Transverse colon (tissue), 4 donors: Measurements from ENCODE around the gene ID3.

Experiments used
- EP300 ChIP-seq: sonication (generic); formaldehyde crosslinking; IDR thresholded peaks from one replicate; pipeline ENCODE4 v1.6.1; 2017; ENCODE audit warnings: antibody characterized with exemption, low read depth
- POLR2A ChIP-seq: fragments of 450-650 bp; IDR thresholded peaks from one replicate; pipeline ENCODE4 v1.6.1; 2016; ENCODE audit warnings: antibody characterized with exemption, mild to moderate bottlenecking, moderate library complexity
- POLR2AphosphoS5 ChIP-seq, 3 donors: sonication (generic); formaldehyde crosslinking; IDR thresholded peaks; one replicate each; pipeline ENCODE4 v1.6.1; 2016; ENCODE audit warnings: antibody characterized with exemption in 3 of 3
- TF ChIP-seq, protein P1 (sequence below), 5 experiments: fragments of 200-600 bp in 3 of 5; fragments of 450-650 bp in 2 of 5; sonication (generic) in 3 of 5; IDR thresholded peaks; 1 replicate in 2 of 5; 2 replicates in 3 of 5; pipeline ENCODE4 v1.5.1; 2016 to 2017; ENCODE audit warnings: antibody characterized with exemption in 5 of 5, inconsistent platforms in 3 of 5, mild to moderate bottlenecking in 2 of 5, moderate library complexity in 1 of 5

DNA sequence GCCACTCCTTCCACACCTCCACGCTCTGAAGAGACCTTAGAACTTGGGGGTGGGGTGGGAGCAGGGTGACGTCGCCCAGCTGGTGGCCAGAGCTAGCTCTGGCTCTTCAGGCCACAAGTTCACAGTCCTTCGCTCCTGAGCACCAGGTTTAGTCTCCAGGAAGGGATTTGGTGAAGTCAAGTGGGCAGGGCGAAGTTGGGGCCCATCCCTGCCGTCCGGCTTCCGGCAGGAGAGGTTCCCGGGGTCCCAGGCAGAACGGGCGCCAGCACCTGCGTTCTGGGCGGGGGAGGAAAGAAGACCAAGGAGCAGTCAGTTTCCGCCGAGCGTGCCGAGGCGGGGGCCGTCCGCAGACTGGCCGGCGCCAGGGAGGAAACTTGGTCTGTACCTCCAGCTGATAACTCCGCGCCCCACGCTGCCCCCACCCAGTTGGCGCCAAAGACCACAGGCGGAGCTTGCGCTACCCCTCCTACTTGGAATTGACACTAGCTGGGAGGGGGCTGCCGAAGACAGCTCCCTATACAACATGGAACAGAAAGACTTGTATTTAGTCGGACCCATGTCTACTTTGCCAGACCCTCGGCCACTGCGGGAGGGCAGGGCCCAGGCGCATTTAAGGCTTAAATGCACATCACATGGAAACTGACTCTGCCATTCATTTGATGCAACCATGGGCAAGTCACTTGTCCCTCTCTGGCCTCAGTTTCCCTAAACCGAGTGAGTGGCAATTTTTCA lies 995 bp downstream of the ID3 start:
- TF ChIP-seq POLR2AphosphoS5 (IDR thresholded peaks at IDR 0.05) (peak; percentile 41 to 92 (median 89)), POLR2A (peak; percentile 93), EP300 (no peak)
- TF ChIP-seq, protein P1, sequence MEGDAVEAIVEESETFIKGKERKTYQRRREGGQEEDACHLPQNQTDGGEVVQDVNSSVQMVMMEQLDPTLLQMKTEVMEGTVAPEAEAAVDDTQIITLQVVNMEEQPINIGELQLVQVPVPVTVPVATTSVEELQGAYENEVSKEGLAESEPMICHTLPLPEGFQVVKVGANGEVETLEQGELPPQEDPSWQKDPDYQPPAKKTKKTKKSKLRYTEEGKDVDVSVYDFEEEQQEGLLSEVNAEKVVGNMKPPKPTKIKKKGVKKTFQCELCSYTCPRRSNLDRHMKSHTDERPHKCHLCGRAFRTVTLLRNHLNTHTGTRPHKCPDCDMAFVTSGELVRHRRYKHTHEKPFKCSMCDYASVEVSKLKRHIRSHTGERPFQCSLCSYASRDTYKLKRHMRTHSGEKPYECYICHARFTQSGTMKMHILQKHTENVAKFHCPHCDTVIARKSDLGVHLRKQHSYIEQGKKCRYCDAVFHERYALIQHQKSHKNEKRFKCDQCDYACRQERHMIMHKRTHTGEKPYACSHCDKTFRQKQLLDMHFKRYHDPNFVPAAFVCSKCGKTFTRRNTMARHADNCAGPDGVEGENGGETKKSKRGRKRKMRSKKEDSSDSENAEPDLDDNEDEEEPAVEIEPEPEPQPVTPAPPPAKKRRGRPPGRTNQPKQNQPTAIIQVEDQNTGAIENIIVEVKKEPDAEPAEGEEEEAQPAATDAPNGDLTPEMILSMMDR (IDR thresholded peaks at IDR 0.05): no peak
